OCI-M2 (cell line): Measurements from ENCODE around the gene RNASET2.

Experiments used
- DNase-seq: peaks from one replicate; lab custom pipeline; 2025; ENCODE audit not compliant: unreplicated experiment; lab: John Stamatoyannopoulos, UW

Gene RNASET2

GRCh38 chr6:166970776-166971175 is 14.4 kb upstream of the RNASET2 start:
- DNase-seq, result no peak

- DNase-seq, result no peak
These were observed 13.7 kb upstream of the RNASET2 start for GRCh38 chr6:166970091-166970490.

- no peak for DNase-seq
These were observed 13.1 kb upstream of the RNASET2 start for GRCh38 chr6:166969390-166970002.

- DNase-seq, result no peak
These were observed 9.9 kb upstream of the RNASET2 start for GRCh38 chr6:166966268-166966667.

GRCh38 chr6:166960609-166960978 is 4.2 kb upstream of the RNASET2 start:
- no peak for DNase-seq

- no peak for DNase-seq
These were observed 3.7 kb upstream of the RNASET2 start for GRCh38 chr6:166959911-166960608.

GRCh38 chr6:166958926-166959861 is 2.8 kb upstream of the RNASET2 start:
- no peak for DNase-seq

GRCh38 chr6:166957805-166958076 is 1.4 kb upstream of the RNASET2 start:
- no peak for DNase-seq

- DNase-seq, result no peak
These were observed 896 bp upstream of the RNASET2 start for GRCh38 chr6:166957087-166957804.

- DNase-seq, result no peak
These were observed 396 bp downstream of the RNASET2 start for GRCh38 chr6:166955865-166956443.

GRCh38 chr6:166955121-166955864 is 1.1 kb downstream of the RNASET2 start:
- DNase-seq, result no peak

- DNase-seq, result no peak
These were observed 2.1 kb downstream of the RNASET2 start for GRCh38 chr6:166954118-166954713.

- no peak for DNase-seq
These were observed 3.5 kb downstream of the RNASET2 start for GRCh38 chr6:166952567-166953486.

- no peak for DNase-seq
These were observed 4.2 kb downstream of the RNASET2 start for GRCh38 chr6:166952121-166952520.

- no peak for DNase-seq
These were observed 4.7 kb downstream of the RNASET2 start for GRCh38 chr6:166951670-166952060.

GRCh38 chr6:166950892-166951669 is 5.3 kb downstream of the RNASET2 start:
- DNase-seq, result peak; percentile 29

- no peak for DNase-seq
These were observed 5.9 kb downstream of the RNASET2 start for GRCh38 chr6:166950443-166950821.
